Left ventricle myocardium inferior (tissue), 1 donor: ENCODE data around the gene ADORA2A. TPM values are rescaled to one million over a fixed set of nuclear protein-coding genes. Genes with fewer than 3 reads are reported as not detected.

Experiments used
- DNase-seq: peaks from one replicate; pipeline ENCODE4 v3.0.0-alpha.2; 2020
- H3K27ac ChIP-seq: fragments of 200-600 bp; replicated peaks from 2 replicates; pipeline ENCODE4 v1.8.0; 2021
- H3K27me3 ChIP-seq: fragments of 200-600 bp; 2 replicates; pipeline ENCODE4 v1.8.0; 2021; ENCODE audit warnings: low read depth
- H3K36me3 ChIP-seq: fragments of 200-600 bp; 2 replicates; pipeline ENCODE4 v1.8.0; 2021
- H3K4me1 ChIP-seq: fragments of 200-600 bp; 2 replicates; pipeline ENCODE4 v1.8.0; 2021
- H3K4me3 ChIP-seq: fragments of 200-600 bp; 2 replicates; pipeline ENCODE4 v1.8.0; 2021; ENCODE audit warnings: mild to moderate bottlenecking, moderate library complexity
- H3K9me3 ChIP-seq: fragments of 200-600 bp; replicated peaks from 2 replicates; pipeline ENCODE4 v1.8.0; 2021
- CTCF ChIP-seq: fragments of 200-600 bp; IDR thresholded peaks from 2 replicates; pipeline ENCODE4 v1.8.0; 2021; ENCODE audit warnings: antibody characterized with exemption, mild to moderate bottlenecking, borderline replicate concordance
- intact Hi-C: fragments of 100-400 bp; cut with micrococcal nuclease; formaldehyde crosslinking; loops from one replicate; pipeline ENCODE4 v1.11.0; 2022
- total RNA-seq: library from RNA; stranded (reverse); fragmentation: NEBNext Ultra II Directional; extraction: Animal tissue kit (Norgen Biotek cat#: 25700); gene quantifications from one replicate; pipeline ENCODE4 v1.2.1, GENCODE V29; 2021
- donor health status: DM: no; HTN: yes; CAD: no; lungs with severe emphysema.

Gene ADORA2A
- total RNA-seq, 1 donor from 2014 or later: 3.6 TPM

- intact Hi-C loops: no loop called here
- DNase-seq: no peak
- Histone ChIP-seq H3K9me3 (no peaks in the 10 kb centered on the region), H3K27ac (peak overlapping the region; percentile 25), H3K4me1 (peaks cover 27% of the 10 kb centered on the region), H3K27me3 (no peaks in the 10 kb centered on the region), H3K36me3 (peaks cover 7% of the 10 kb centered on the region), H3K4me3 (no peak overlapping the region)
- no peak for TF ChIP-seq CTCF
Observed at GRCh38 chr22:24384131-24384530, 43.3 kb upstream of the ADORA2A start.

GRCh38 chr22:24386937-24387471 lies 40.4 kb upstream of the ADORA2A start:
- Histone ChIP-seq H3K4me1 (peaks cover 41% of the 10 kb centered on the region), H3K4me3 (no peak overlapping the region), H3K27ac (peak overlapping the region; percentile 12), H3K27me3 (no peaks in the 10 kb centered on the region), H3K36me3 (no peaks in the 10 kb centered on the region), H3K9me3 (no peaks in the 10 kb centered on the region)
- intact Hi-C loops: no loop called here
- no peak for DNase-seq
- no peak for TF ChIP-seq CTCF

- TF ChIP-seq CTCF: no peak
- intact Hi-C loops: no loop called here
- no peak for DNase-seq
- H3K36me3 ChIP-seq: no peaks in the 10 kb centered on the region
- H3K4me1 ChIP-seq: peaks cover 68% of the 10 kb centered on the region
- no peak overlapping the region for H3K4me3 ChIP-seq
- H3K9me3 ChIP-seq: no peaks in the 10 kb centered on the region
- peak overlapping the region; percentile 85 for H3K27ac ChIP-seq
- no peaks in the 10 kb centered on the region for H3K27me3 ChIP-seq
Observed at GRCh38 chr22:24389680-24390079, 37.7 kb upstream of the ADORA2A start.

- Histone ChIP-seq H3K9me3 (no peaks in the 10 kb centered on the region), H3K4me1 (peaks cover 73% of the 10 kb centered on the region), H3K27ac (peak overlapping the region; percentile 85), H3K36me3 (no peaks in the 10 kb centered on the region), H3K27me3 (no peaks in the 10 kb centered on the region), H3K4me3 (no peak overlapping the region)
- TF ChIP-seq CTCF: no peak
- no peak for DNase-seq
- intact Hi-C loops: no loop called here
Observed at GRCh38 chr22:24390156-24390555, 37.2 kb upstream of the ADORA2A start.

GRCh38 chr22:24390576-24390975 lies 36.8 kb upstream of the ADORA2A start:
- no peak overlapping the region for H3K4me3 ChIP-seq
- H3K4me1 ChIP-seq: peaks cover 74% of the 10 kb centered on the region

More at GRCh38 chr22:24390576-24390975, 36.8 kb upstream of the ADORA2A start:
- TF ChIP-seq CTCF: no peak
- no peaks in the 10 kb centered on the region for H3K36me3 ChIP-seq
- H3K9me3 ChIP-seq: no peaks in the 10 kb centered on the region
- peak overlapping the region; percentile 85 for H3K27ac ChIP-seq
- no peaks in the 10 kb centered on the region for H3K27me3 ChIP-seq
- DNase-seq: no peak
- intact Hi-C loops: no loop called here
